ENCODE data around the gene SLC26A4. TPM values are rescaled to one million over a fixed set of nuclear protein-coding genes. Genes with fewer than 3 reads are reported as not detected.

SLC26A4 gene
- total and polyA plus RNA-seq, 9 of the 15 experiments (the other 6 are each of a cell fraction or from before 2014, with no cell fraction given) = 0.09 to 1.2 (median 0.33) TPM

DNA sequence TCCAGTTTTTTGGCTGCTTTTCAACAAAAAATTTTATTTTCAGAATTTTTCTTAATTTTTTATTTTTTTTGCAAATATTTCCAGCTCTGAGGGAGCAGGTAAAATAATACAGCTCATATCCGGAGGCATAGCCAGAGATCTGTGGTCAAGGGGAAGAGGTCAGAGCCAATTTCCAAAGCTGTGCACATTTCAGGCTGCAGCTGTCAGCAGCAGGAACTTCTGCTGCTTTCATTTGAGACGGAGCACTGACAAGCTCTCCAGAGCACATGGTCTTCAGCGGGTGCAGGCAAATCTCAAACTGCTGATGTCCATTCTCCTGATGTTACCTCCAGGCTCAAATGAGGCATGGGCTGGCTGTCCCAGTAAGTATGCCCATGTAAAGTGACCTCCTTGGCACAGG, 31.1 kb downstream of the SLC26A4 start:
- no peak overlapping the region for H3K4me2 ChIP-seq (ENCODE audit: insufficient read depth, low read length)
- no peaks in the 10 kb centered on the region for H3K9me1 ChIP-seq (ENCODE audit: control insufficient read depth, insufficient read depth, low read length)
- H3K27me3 ChIP-seq (ENCODE audit: control insufficient read depth in 2 of 2, insufficient read depth in 2 of 2, low read length in 2 of 2) = peaks cover 18 to 32% of the 10 kb centered on the region in 2 experiments
- H3K36me3 ChIP-seq (ENCODE audit: control insufficient read depth, insufficient read depth, low read length) = no peaks in the 10 kb centered on the region
- WGBS (ENCODE audit: insufficient coverage, low coverage, missing lambda C conversion rate) = 5% methylated on average over 3 of the region's 3 CpGs
- no peaks in the 10 kb centered on the region for H3K9me3 ChIP-seq (replicated peaks; ENCODE audit: control insufficient read depth, insufficient read depth, low read depth, low read length)
- H3K79me2 ChIP-seq (ENCODE audit: control insufficient read depth, insufficient read depth, low read length) = no peaks in the 10 kb centered on the region
- no peak for ATAC-seq
- in situ Hi-C loops (cut with MboI) (no loop called here), intact Hi-C loops (cut with micrococcal nuclease) (no loop called here)
- DNase-seq (ENCODE audit: extremely low read depth in 1 of 4, low spot score in 3 of 4) = no peak
- H3K27ac ChIP-seq (ENCODE audit: extremely low read depth, low read depth, low read length) = no peak overlapping the region
- POLR2A ChIA-PET = interaction anchor here (0.6 to 2.3 kb wide), 3 partner anchors 10 to 96 kb away, joined by 3 to 8 read pairs (median 3); no protein-coding TSS in a partner anchor
- no peaks in the 10 kb centered on the region for H4K20me1 ChIP-seq (replicated peaks; ENCODE audit: control insufficient read depth, insufficient read depth, low read length)
- H3K4me1 ChIP-seq (replicated peaks in 1 of 2; ENCODE audit: control insufficient read depth in 2 of 2, insufficient read depth in 2 of 2, low read length in 2 of 2) = no peaks in the 10 kb centered on the region; a peak in 2 of 5 replicates
- CTCF ChIA-PET (ENCODE audit: low intra/inter-chr PET ratio) = interaction anchor here (0.6 kb wide), 3 partner anchors 120 to 1604 kb away, joined by 3 read pairs; no protein-coding TSS in a partner anchor
- no peak overlapping the region for H3K4me3 ChIP-seq
- no peak overlapping the region for H2AFZ ChIP-seq (ENCODE audit: low read depth, low read length)
- BruUV-seq (replicated peaks) = no TSS peak
- no peak overlapping the region for H3K9ac ChIP-seq (ENCODE audit: insufficient read depth in 1 of 2, low read depth in 2 of 2, low read length in 2 of 2)
- peak; percentile 29 for FAIRE-seq
- TF ChIP-seq ELF2 (CRISPR knock-in tag; IDR thresholded peaks at IDR 0.05) = no peak
- TF ChIP-seq ZC3H8 (IDR thresholded peaks at IDR 0.05) = no peak
- no peak for TF ChIP-seq ZNF699 (CRISPR knock-in tag; IDR thresholded peaks at IDR 0.05; ENCODE audit: insufficient replicate concordance)
- no peak for TF ChIP-seq LEF1 (IDR thresholded peaks at IDR 0.05)
- no peak for TF ChIP-seq STAG1 (CRISPR knock-in tag; IDR thresholded peaks at IDR 0.05; ENCODE audit: borderline replicate concordance)
- TF ChIP-seq, protein P1, sequence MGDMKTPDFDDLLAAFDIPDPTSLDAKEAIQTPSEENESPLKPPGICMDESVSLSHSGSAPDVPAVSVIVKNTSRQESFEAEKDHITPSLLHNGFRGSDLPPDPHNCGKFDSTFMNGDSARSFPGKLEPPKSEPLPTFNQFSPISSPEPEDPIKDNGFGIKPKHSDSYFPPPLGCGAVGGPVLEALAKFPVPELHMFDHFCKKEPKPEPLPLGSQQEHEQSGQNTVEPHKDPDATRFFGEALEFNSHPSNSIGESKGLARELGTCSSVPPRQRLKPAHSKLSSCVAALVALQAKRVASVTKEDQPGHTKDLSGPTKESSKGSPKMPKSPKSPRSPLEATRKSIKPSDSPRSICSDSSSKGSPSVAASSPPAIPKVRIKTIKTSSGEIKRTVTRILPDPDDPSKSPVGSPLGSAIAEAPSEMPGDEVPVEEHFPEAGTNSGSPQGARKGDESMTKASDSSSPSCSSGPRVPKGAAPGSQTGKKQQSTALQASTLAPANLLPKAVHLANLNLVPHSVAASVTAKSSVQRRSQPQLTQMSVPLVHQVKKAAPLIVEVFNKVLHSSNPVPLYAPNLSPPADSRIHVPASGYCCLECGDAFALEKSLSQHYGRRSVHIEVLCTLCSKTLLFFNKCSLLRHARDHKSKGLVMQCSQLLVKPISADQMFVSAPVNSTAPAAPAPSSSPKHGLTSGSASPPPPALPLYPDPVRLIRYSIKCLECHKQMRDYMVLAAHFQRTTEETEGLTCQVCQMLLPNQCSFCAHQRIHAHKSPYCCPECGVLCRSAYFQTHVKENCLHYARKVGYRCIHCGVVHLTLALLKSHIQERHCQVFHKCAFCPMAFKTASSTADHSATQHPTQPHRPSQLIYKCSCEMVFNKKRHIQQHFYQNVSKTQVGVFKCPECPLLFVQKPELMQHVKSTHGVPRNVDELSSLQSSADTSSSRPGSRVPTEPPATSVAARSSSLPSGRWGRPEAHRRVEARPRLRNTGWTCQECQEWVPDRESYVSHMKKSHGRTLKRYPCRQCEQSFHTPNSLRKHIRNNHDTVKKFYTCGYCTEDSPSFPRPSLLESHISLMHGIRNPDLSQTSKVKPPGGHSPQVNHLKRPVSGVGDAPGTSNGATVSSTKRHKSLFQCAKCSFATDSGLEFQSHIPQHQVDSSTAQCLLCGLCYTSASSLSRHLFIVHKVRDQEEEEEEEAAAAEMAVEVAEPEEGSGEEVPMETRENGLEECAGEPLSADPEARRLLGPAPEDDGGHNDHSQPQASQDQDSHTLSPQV (IDR thresholded peaks at IDR 0.05) = no peak
- TF ChIP-seq CSDE1 (IDR thresholded peaks at IDR 0.05) = no peak
- TF ChIP-seq CHCHD3 (CRISPR knock-in tag; IDR thresholded peaks at IDR 0.05) = no peak
- no peak for TF ChIP-seq ESRRB (CRISPR knock-in tag; IDR thresholded peaks at IDR 0.05; ENCODE audit: borderline replicate concordance)
- TF ChIP-seq, protein P2, sequence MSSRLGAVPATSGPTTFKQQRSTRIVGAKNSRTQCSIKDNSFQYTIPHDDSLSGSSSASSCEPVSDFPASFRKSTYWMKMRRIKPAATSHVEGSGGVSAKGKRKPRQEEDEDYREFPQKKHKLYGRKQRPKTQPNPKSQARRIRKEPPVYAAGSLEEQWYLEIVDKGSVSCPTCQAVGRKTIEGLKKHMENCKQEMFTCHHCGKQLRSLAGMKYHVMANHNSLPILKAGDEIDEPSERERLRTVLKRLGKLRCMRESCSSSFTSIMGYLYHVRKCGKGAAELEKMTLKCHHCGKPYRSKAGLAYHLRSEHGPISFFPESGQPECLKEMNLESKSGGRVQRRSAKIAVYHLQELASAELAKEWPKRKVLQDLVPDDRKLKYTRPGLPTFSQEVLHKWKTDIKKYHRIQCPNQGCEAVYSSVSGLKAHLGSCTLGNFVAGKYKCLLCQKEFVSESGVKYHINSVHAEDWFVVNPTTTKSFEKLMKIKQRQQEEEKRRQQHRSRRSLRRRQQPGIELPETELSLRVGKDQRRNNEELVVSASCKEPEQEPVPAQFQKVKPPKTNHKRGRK (tag; IDR thresholded peaks at IDR 0.05) = no peak
- no peak for TF ChIP-seq TCFL5 (CRISPR knock-in tag; conservative IDR thresholded peaks at IDR 0.05)
- no peak for TF ChIP-seq GABPA (tag; conservative IDR thresholded peaks at IDR 0.05; ENCODE audit: low read depth)
- TF ChIP-seq, protein P3, sequence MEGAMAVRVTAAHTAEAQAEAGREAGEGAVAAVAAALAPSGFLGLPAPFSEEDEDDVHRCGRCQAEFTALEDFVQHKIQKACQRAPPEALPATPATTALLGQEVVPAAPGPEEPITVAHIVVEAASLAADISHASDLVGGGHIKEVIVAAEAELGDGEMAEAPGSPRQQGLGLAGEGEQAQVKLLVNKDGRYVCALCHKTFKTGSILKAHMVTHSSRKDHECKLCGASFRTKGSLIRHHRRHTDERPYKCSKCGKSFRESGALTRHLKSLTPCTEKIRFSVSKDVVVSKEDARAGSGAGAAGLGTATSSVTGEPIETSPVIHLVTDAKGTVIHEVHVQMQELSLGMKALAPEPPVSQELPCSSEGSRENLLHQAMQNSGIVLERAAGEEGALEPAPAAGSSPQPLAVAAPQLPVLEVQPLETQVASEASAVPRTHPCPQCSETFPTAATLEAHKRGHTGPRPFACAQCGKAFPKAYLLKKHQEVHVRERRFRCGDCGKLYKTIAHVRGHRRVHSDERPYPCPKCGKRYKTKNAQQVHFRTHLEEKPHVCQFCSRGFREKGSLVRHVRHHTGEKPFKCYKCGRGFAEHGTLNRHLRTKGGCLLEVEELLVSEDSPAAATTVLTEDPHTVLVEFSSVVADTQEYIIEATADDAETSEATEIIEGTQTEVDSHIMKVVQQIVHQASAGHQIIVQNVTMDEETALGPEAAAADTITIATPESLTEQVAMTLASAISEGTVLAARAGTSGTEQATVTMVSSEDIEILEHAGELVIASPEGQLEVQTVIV (CRISPR knock-in tag; IDR thresholded peaks at IDR 0.05; ENCODE audit: borderline replicate concordance) = no peak
- TF ChIP-seq POLR3A (IDR thresholded peaks at IDR 0.05; ENCODE audit: borderline replicate concordance, extremely low read depth, insufficient read depth, insufficient read length) = no peak
- TF ChIP-seq RUNX1 (IDR thresholded peaks at IDR 0.05; ENCODE audit: low read depth) = no peak
- no peak for TF ChIP-seq PRMT5 (CRISPR knock-in tag; IDR thresholded peaks at IDR 0.05)
